Heart right ventricle (tissue), 16 donors: ENCODE data around the gene KRTAP9-2. TPM values are rescaled to one million over a fixed set of nuclear protein-coding genes. Genes with fewer than 3 reads are reported as not detected.
"Not testable (repeated sequence)": the region's sequence is repeated elsewhere in the genome, so short reads cannot be mapped to it uniquely, and the experiment has no call there.

Experiments used
- ATAC-seq, 8 donors: fragments of 200-7000 bp; cut with Tn5 transposase; one replicate each; pipeline ENCODE4 v1.9.1; 2020; ENCODE audit warnings: mild to moderate bottlenecking in 8 of 8, moderate library complexity in 8 of 8, moderate number of reproducible peaks in 1 of 8
- DNase-seq, 2 donors: peaks; one replicate each; pipeline ENCODE4 v3.0.0-alpha.2; 2020
- H3K27ac ChIP-seq, 10 donors: fragments of 200-600 bp; sonication (generic) in 2 of 10; one replicate each; pipeline versions ENCODE4 v1.5.0 to v1.8.0; 2020 to 2022; ENCODE audit warnings: mild to moderate bottlenecking in 3 of 10
- H3K27me3 ChIP-seq, 7 donors: fragments of 200-600 bp; one replicate each; pipeline ENCODE4 v1.8.0; 2021 to 2022; ENCODE audit warnings: mild to moderate bottlenecking in 2 of 7
- H3K36me3 ChIP-seq, 9 donors: fragments of 200-600 bp; sonication (generic) in 1 of 9; one replicate each; pipeline versions ENCODE4 v1.5.0 to v1.8.0; 2020 to 2022; ENCODE audit warnings: mild to moderate bottlenecking in 2 of 9
- H3K4me1 ChIP-seq, 9 donors: fragments of 200-600 bp; sonication (generic) in 1 of 9; one replicate each; pipeline versions ENCODE4 v1.5.0 to v1.8.0; 2020 to 2022; ENCODE audit warnings: mild to moderate bottlenecking in 4 of 9
- H3K4me3 ChIP-seq, 10 donors: fragments of 200-600 bp; sonication (generic) in 2 of 10; one replicate each; pipeline versions ENCODE4 v1.5.0 to v1.8.0; 2020 to 2022; ENCODE audit warnings: mild to moderate bottlenecking in 7 of 10, moderate library complexity in 2 of 10
- H3K9me3 ChIP-seq, 11 donors: fragments of 200-600 bp in 10 of 11; sonication (generic) in 2 of 11; one replicate each; pipeline versions ENCODE4 v1.5.0 to v1.8.0; 2013 to 2022; ENCODE audit warnings: mild to moderate bottlenecking in 2 of 11, control low read depth in 1 of 11, moderate library complexity in 1 of 11
- WGBS, 2 donors: extraction: QIAGEN DNeasy Blood & Tissue Kit; methylation state at CpG; one replicate each; pipeline ENCODE4 v1.1.7; 2013; ENCODE audit warnings: inconsistent platforms in 1 of 2; 5-methylcytosine and 5-hydroxymethylcytosine counted together
- intact Hi-C, 10 donors: fragments of 100-400 bp; cut with DNase I; formaldehyde crosslinking; loops; one replicate each; pipeline versions ENCODE4 v1.11.1 to v1.14.2; 2022
- long read RNA-seq, 3 donors: library from polyadenylated mRNA; unstranded; transcript quantifications; one replicate each; pipeline ENCODE4 v2.0.0, GENCODE V29; 2020 to 2021
- polyA plus RNA-seq, 2 donors: library from polyadenylated mRNA; stranded (reverse); fragments of 200-250 nt; gene quantifications; one replicate each; pipeline ENCODE4 v1.2.3, GENCODE V29; 2013
- total RNA-seq, 10 donors: library from RNA; stranded (reverse); fragmentation: NEBNext Ultra II Directional in 3 of 10; extraction: Animal tissue kit (Norgen Biotek cat#: 25700) in 3 of 10; gene quantifications; one replicate each; pipeline versions ENCODE4 v1.2.1 to v1.2.4, GENCODE V29; 2021 to 2023
- TF ChIP-seq, protein P1 (sequence below), 9 donors: fragments of 200-600 bp; sonication (generic) in 2 of 9; IDR thresholded peaks; one replicate each; pipeline versions ENCODE4 v1.5.0 to v1.8.0; 2021 to 2022; ENCODE audit warnings: antibody characterized with exemption in 9 of 9, mild to moderate bottlenecking in 5 of 9, moderate library complexity in 1 of 9
- donor health status: Arrhythmogenic right ventricular cardiomyopathy.
- donor health status: ischemic (EF 13 %, LVEDD 7.1; RV severe dilation, severe dysfunction).
- donor health status: healthy with polysubstance abuse.
- donor health status: DM: no; HTN: yes; CAD: no.
- donor health status: DM: no; HTN: no; CAD: no.
- donor health status: ischemic (EF 25% LVEDD 6.9; RV normal size, moderate dysfunction).
- donor health status: ischemic (EF 25% LVEDD 5.7; RV mildly dilated, moderate dysfunction).
- donor health status: healthy.
- donor health status: DM: yes; HTN: yes; CAD: no.
- donor health status: Ischemic cardiomyopathy.
- donor health status: ischemic (EF 35%, LVEDD 5.7; RV mildly dilated, moderate dysfunction).
- donor health status: nonischemic (EF 11% LVEDD 7.7; RV severe dilation, severe dysfunction).
- donor health status: DM: yes; HTN: yes; CAD: no.
- donor health status: PGD.
- donor health status: ischemic (EF 29% LVEDD 5.4; RV normal size, mild dysfunction).
- donor health status: nonischemic (EF 23%, LVEDD 6.1; RV moderate dilation, normal function).

KRTAP9-2 gene, protein sequence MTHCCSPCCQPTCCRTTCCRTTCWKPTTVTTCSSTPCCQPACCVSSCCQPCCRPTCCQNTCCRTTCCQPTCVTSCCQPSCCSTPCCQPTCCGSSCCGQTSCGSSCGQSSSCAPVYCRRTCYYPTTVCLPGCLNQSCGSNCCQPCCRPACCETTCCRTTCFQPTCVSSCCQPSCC
- total RNA-seq (not detected), polyA plus RNA-seq (not detected)
- long read RNA-seq, donor 1, result 0 reads
- long read RNA-seq, donor 2, result 0 reads
- long read RNA-seq, donor 3, result 0 reads

DNA sequence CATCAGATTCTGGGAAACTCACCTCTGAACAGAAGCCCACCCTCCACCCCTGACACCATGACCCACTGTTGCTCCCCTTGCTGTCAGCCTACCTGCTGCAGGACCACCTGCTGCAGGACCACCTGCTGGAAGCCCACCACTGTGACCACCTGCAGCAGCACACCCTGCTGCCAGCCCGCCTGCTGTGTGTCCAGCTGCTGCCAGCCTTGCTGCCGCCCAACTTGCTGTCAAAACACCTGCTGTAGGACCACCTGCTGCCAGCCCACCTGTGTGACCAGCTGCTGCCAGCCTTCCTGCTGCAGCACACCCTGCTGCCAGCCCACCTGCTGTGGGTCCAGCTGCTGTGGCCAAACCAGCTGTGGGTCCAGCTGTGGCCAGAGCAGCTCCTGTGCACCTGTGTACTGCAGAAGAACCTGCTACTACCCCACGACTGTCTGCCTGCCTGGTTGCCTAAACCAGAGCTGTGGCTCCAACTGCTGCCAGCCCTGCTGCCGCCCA lies at the start of gene KRTAP9-2:
Gene KRTAP9-2 (plus strand): TSS at position 51 of the 498 bp plus-strand sequence. CDS start 7 bp downstream, at position 58.
- H3K4me3 ChIP-seq, H3K36me3 ChIP-seq, DNase-seq, ATAC-seq, H3K4me1 ChIP-seq, H3K9me3 ChIP-seq, H3K27ac ChIP-seq: not testable (repeated sequence)
- WGBS, 2 donors, result 56 to 61% methylated on average over 2 to 3 of the region's 4 CpGs
- intact Hi-C loops, result loop anchor here in 1 of 10 donors (10.0 kb wide), 1 partner anchor 62 kb away; the partner anchor contains the start of genes KRTAP4-3 and KRTAP4-4
- peaks cover 0 to 26% (median 10%) of the 10 kb centered on the region in 7 donors for H3K27me3 ChIP-seq

DNA sequence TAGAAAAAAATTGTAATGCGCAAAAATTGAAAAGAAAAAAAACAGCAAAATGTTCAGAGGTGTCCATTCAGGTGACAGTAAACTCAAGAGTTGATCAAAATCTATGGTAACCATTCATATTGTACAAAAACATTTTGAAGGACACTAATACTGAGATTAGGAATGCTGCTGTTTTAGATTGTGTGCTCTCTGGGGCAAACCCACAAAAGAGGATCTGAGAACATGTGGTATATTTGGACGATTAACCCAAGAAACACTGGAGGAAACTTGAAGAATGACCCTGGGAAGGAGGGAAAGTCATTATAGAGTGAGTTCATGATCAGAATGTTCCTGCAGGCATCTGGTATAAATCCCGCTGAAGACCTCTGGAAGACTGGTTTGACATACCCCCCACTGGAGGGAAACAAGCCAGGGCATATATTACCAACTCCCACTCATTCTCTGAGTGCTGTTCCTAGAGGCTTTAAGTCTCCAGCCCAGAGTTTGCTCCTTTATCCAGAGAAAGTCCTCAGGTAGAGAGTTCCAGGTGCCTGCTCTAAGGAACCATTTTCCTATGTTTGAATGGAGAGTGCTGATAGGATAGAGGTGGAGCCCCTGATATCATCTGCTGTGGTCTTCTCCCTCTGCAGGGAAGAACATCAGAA lies 49.6 kb upstream of the KRTAP9-2 start:
- Histone ChIP-seq H3K4me1 (no peaks in the 10 kb centered on the region), H3K4me3 (no peak overlapping the region), H3K27ac (no peak overlapping the region), H3K36me3 (no peaks in the 10 kb centered on the region), H3K9me3 (no peaks in the 10 kb centered on the region), H3K27me3 (peaks cover 0 to 21% (median 12%) of the 10 kb centered on the region in 7 donors)
- DNase-seq (no peak), ATAC-seq (no peak)
- TF ChIP-seq, protein P1, sequence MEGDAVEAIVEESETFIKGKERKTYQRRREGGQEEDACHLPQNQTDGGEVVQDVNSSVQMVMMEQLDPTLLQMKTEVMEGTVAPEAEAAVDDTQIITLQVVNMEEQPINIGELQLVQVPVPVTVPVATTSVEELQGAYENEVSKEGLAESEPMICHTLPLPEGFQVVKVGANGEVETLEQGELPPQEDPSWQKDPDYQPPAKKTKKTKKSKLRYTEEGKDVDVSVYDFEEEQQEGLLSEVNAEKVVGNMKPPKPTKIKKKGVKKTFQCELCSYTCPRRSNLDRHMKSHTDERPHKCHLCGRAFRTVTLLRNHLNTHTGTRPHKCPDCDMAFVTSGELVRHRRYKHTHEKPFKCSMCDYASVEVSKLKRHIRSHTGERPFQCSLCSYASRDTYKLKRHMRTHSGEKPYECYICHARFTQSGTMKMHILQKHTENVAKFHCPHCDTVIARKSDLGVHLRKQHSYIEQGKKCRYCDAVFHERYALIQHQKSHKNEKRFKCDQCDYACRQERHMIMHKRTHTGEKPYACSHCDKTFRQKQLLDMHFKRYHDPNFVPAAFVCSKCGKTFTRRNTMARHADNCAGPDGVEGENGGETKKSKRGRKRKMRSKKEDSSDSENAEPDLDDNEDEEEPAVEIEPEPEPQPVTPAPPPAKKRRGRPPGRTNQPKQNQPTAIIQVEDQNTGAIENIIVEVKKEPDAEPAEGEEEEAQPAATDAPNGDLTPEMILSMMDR (IDR thresholded peaks at IDR 0.05), result no peak
- intact Hi-C loops, result loop anchor here in 1 of 10 donors (10.0 kb wide), 1 partner anchor 58 kb away; the partner anchor contains the start of genes KRTAP9-3 and KRTAP9-8
- 80% methylated on average over 3 of the region's 3 CpGs for WGBS, 2 donors

DNA sequence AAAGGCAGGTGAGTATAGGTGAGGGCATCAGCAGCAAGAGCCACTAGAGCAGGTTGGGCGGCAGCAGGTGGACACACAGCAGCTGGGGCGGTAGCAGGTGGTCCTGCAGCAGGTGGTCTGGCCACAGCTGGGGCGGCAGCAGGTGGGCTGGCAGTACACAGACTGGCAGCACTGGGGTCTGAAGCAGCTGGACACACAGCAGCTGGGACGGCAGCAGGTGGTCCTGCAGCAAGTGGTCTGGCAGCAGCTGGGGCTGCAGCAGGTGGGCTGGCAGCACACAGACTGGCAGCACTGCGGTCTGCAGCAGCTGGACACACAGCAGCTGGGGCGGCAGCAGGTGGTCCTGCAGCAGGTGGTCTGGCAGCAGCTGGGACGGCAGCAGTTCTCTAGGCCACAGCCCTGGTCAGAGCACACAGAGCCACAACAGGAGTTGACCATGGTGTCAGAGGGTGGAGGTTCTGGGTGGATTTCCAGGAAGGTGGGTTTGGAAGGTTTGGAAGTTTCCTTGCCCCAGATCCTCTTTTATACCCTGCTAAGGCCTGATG lies 48.6 kb upstream of the KRTAP9-2 start, which contains the start of gene KRTAP4-2:
Gene KRTAP4-2 (minus strand): TSS at position 495 of the 545 bp plus-strand sequence. CDS start 57 bp downstream, at position 438.
- 74 to 82% methylated on average over 7 of the region's 7 CpGs for WGBS, 2 donors
- ATAC-seq, result no peak
- no peak for DNase-seq

DNA sequence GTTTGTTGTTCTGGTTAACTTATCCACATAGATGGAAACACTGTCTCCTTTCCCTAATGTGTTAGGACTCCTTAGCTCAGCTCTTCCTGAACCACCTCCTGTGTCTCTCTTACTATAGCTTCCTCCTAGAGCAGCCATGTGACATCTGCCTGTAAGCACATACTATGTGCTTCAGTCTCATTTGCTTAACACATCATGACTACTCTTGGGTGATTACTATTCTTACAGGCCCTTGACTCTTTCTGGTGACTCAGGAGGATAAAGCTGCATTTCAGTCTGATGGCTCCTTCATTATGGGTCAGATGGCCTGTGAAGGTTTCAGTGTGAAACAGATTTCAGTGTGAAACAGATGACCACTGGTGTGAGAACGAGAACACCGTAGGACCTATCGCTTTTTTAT lies 48.1 kb upstream of the KRTAP9-2 start:
- WGBS, 2 donors, result 80 to 93% methylated on average over 3 of the region's 3 CpGs

More for the DNA sequence above, 48.6 kb upstream of the KRTAP9-2 start, which contains the start of gene KRTAP4-2:
- intact Hi-C loops, result loop anchor here in 1 of 10 donors (10.0 kb wide), 1 partner anchor 57 kb away; the partner anchor contains the start of genes KRTAP9-3 and KRTAP9-8
- TF ChIP-seq, protein P1 (IDR thresholded peaks at IDR 0.05), result no peak
- no peaks in the 10 kb centered on the region for H3K36me3 ChIP-seq
- no peak within 1 kb of the TSS for H3K4me3 ChIP-seq
- H3K27ac ChIP-seq, result no peak within 1 kb of the TSS
- H3K27me3 ChIP-seq, result peaks cover 0 to 17% (median 12%) of the 10 kb centered on the region in 7 donors
- H3K9me3 ChIP-seq, result no peaks in the 10 kb centered on the region
- no peaks in the 10 kb centered on the region for H3K4me1 ChIP-seq

More for the DNA sequence above, 48.1 kb upstream of the KRTAP9-2 start:
- ATAC-seq, result peak in 1 of 8 donors; percentile 20
- Histone ChIP-seq H3K27ac (no peak overlapping the region), H3K4me1 (no peaks in the 10 kb centered on the region), H3K4me3 (no peak overlapping the region), H3K27me3 (peaks cover 0 to 20% (median 12%) of the 10 kb centered on the region in 7 donors), H3K9me3 (peaks cover 0 to under 1% (median 0%) of the 10 kb centered on the region in 11 donors), H3K36me3 (no peaks in the 10 kb centered on the region)
- no peak for DNase-seq
- TF ChIP-seq, protein P1 (IDR thresholded peaks at IDR 0.05), result no peak
- intact Hi-C loops, result loop anchor here in 1 of 10 donors (10.0 kb wide), 1 partner anchor 56 kb away; the partner anchor contains the start of genes KRTAP9-3 and KRTAP9-8
